GM21528 (cell line): ENCODE data around the gene PRR7.

Source experiments
- ATAC-seq: cut with Tn5 transposase; IDR thresholded peaks from one replicate; pipeline ENCODE4 v1.9.1; 2021; ENCODE audit warnings: mild to moderate bottlenecking, moderate library complexity; ENCODE audit not compliant: unreplicated experiment, low FRiP score

Gene PRR7

GRCh38 chr5:177495243-177496060, 48.8 kb downstream of the PRR7 start:
- no peak for ATAC-seq

DNA sequence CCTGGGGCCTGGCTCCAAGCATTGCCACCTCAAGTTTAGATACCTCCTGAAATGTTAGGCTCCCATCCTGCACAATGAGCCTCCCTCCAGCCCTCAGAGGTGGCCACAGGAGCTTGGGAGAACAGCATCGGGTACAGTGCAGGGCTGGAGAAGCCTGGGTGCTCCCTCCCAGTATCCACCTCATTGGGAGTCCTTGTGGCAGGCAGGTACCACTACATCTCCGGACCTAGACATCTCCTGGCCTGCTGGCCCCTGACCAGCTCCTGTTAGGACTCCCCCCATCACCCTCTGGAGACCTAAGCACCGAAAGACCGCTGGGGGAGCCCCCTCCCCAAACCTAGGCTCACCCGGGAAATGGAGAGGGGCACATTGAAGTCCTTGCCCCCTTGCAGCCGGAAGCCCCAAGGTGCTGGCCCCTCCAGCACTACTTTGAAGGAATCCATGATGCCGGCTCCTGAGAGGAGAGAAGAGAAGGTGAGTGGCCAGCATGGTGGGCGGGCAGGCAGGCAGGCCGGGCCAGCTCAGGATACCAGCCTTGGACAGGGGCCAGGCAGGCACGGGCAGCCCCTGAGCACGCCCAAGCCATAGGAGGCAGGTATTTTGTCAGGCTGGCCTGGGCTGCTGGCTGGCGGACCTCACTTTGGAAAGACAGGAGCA, 49.6 kb downstream of the PRR7 start:
- no peak for ATAC-seq

- no peak for ATAC-seq
These were observed 50.2 kb downstream of the PRR7 start for GRCh38 chr5:177496727-177497291.

- ATAC-seq, result peak; percentile 71
These were observed 50.8 kb downstream of the PRR7 start, which contains the start of gene PDLIM7 for GRCh38 chr5:177497292-177498012. TSS of gene PDLIM7 (minus strand) at chr5:177497604. CDS start at chr5:177496512, 1,092 bp downstream.

DNA sequence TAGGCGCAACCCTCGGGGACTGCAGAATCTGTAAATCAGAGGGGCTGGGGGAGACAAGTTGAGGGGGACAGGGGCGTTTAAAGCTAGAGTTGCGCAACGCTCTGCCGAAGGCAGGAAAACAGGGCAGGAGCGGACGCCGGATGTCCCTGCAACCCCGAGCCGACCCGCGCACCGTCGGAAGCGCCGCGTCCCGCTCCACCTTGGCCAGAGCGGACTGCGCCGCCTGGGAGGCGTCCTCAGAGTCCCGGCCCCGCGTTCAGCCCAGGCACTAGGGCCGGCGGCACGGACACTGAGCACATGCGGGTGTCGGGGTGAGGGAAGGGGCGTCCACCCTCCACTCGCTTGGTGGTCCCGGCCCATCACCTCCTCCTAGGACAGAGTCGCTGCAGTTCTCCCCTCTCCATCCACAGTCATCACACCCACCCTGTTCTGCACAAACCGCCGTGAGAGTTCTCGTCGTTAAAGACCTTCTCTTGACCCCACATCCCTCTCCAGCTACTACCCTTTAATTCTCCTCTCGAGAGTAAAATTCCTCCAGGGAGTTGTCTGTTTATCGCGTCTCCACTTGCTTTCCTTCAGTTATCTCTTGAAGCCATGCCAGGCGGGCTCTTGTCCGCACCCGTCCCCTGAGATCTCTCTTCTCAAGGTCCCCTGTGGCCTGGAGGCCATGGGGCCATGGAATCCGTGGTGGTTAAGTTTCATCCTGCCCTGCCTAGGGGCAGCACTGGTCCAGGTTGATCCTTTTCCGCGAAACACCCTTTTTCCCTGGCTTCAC, 51.6 kb downstream of the PRR7 start:
- ATAC-seq, result no peak

DNA sequence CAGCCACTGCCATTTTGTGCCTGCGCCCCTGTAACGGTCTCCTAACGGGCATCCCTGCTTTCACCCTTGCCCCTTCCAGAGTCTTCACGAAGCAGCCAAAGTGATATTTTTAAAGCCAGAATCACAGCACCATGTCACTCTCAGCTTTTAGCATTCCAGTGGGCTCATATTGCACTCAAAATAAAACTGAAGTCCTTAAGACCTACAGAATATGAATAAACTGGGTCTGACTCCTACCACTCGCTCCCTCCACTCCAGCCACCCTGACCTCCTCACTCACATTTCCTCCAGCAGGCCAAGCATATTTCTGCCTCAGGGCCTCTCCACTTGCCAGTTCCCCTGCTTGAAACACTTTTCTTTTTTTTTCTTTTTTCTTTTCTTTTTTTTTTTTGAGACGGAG, 53.2 kb downstream of the PRR7 start:
- no peak for ATAC-seq

DNA sequence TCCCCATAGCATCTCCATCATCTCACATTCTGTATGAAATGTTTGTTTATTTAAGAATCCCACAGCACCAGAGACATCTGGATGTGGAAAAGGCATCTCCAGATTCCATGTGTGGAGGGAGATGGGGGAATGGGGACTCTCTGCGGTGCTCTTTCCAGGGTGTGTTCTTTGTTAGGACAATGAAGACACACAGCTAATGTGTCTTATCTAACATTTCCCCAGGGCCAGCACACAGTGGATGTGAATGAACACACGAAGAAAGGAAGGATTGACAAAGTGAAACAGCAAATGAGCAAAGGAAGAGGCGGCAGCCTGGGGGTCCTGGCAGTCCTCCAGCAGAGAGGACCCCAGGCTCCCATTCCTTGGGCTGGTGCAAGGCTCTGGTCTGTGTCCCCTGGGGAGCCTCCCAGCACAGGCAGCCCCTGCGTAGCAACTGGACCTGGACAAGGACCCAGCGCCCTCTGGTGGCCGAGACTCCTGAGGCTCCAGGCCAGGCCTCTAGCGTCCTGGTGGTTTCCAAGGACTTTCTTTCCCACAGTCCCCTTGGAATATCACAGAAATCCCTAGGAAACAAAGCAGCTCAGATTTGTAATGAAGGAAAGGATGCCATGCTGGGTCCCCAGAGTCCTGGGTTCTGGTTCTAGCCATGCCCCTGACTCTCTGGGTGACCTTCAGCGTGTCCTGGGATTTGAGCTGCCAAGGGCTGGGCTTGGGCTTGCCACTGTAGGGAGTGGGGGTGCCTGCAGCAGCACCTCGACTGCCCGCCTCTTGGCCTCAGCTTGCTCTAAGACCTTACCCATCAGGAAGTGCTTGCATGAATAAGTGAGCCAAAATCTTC, 54.3 kb downstream of the PRR7 start:
- ATAC-seq, result no peak

DNA sequence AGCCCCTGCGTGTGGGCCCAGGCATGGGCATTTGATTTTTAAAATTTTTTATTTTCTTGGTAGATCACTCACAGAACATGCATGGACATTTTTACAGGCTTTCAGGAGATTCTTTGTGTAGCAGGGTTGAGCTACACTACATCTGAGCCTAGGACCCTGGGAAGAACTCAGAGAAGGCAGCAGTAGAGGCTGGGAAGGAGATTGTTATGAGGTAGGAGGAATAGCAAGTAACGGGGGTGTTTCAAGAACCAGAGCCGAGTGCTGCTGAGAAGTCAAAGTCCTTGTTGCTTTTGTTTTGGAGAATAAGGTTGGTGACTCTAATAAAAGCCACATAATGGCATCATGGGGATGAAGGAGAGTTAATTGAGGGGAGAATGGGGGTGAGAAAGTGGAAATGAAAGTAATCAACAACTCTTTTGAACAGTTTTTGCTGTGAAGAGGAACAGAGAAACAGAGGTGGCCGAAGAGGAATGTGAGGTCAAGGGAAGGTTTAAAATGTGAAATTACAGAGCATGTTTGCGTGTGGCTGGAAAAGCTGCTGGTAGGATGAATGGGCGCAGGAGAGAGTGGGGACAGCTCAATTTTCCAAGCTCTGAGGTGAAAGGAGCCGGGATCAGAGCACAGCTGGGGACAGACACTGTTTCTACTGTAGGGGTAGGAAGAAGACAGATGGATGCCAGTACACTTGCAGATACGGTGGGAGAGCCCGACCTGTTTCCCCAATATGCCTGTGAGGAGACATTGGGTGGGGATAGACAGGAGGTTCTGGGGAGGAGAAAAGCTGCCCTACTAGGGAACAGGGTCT, 55.5 kb downstream of the PRR7 start:
- no peak for ATAC-seq

DNA sequence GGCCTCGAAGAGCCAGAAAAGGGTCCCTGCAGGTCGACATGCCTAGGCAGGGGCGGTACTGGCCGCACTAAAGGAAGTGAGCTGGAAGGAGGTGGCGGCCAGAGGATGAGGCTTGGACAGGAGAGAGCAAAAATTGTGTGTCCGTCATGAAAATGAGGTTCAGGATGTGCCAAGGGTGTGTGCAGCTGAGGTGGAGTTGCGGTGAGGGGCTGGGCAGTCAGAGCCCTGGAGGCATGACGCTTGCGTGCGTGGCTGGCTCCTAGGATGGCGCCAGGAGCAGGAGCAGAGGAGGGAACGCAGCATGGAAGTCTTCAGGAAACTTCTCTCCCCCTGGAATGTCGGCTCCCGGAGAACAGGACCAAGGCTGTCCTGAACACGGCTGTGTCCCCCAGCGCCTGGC, 56.3 kb downstream of the PRR7 start:
- ATAC-seq, result no peak

DNA sequence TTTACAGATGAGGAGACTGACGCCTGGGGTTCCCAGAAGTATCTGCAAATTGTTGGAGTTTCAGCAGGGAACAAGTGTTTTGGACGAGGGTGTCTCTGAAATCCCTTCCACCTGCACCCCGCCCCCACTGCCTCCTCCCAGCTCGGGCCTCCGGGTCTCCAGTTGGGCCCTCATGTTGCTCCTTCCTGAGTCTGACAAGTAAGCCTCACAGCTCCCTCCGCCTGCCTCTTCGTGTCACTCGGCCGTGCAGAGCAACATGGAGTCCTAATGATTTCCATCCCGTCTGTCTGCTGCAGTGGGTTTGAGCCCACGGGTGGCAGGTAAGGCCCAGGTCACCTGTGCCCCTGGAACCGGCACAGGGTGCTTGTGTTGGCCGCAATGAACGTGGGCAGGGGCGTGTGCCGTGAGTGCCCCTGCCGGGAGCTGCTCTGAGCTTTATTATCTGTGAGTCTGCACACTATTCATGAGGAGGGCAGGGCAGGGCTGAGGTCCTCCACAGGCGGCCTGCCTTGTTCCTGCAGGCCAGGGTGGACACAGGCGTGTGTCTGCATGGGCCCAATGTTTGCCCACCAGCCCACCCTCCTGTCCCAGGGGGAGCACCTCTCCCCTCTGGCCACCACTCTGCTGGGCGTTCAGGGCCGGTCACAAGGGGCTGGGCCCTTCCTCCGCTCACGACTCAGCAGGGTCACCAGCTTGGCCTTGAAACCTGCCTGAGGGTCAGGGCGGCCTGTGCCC, 56.9 kb downstream of the PRR7 start:
- no peak for ATAC-seq

DNA sequence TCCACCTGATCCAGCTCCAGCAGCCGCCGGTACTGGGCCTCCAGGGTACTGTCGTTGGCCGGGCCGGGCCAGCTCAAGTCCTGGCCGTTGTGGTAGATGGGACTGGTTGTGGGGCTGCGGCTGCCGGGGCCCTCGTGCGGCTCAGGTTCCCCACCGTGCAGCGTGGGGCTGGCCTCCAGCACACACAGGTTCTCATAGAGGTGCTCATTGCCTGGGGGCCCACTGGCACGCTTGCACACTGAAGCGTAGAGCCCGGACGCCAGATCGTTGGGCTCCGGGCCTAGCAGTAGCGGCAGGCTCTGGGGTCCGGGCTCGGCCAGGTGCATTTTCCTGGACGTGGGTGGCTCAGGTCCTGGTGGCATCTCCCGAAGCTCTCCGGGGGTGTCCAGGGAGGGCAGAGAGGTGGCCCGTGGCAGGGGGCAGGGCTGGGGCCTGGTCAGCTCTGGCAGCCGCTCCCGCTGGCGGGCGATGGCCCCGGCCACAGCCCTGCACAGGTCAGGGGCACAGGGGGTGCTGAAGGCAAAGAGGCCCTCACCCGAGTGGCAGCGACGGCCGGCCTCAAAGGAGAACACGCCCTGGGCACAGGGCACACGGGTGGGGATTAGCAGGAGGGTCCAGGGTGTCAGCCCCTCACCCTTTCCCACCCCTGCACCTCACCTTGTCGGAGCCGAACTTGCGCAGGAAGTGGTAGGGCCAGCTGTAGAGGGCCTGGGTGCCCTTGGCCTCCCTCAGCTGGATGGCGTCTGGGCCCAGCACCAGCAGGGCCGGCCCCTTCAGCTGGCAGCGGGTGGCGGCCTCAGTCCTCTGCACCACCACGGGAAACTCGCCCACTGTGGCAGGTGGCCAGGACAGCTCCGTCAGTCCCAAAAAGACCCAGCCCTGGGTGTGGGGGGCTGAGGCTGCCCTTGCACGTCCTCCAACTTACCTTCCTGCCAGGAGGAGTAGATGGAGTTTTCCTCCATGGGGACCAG, 57.8 kb downstream of the PRR7 start:
- ATAC-seq, result no peak

DNA sequence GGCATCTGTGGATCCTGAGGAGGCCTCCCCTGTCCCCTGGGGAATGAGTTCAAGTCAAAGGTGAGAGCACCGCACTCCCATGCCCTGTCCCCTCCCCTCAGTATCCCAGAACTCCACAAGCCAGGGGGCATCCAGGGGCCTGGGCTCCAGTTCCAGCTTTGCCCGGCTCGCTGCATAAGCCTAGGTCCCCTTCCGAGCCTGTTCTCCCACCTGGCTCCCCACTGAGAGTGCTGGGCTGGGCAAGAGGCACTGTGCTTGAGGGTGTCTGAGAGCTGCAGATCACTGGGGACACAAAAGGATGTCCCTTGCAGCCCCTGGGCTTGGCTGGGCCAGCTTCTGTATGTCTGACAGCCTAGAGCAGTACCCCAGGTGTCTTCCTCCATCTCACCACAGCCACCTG, 58.5 kb downstream of the PRR7 start:
- ATAC-seq, result no peak
